Colonic mucosa (tissue), 4 donors: ENCODE measurements around the gene FGD4. TPM values are rescaled to one million over a fixed set of nuclear protein-coding genes. Genes with fewer than 3 reads are reported as not detected.

Source experiments
- DNase-seq: peaks from one replicate; pipeline ENCODE4 v3.0.0-alpha.2; 2020
- H3K27ac ChIP-seq: fragments of 200-600 bp; one replicate; pipeline ENCODE4 v1.8.0; 2021
- H3K27me3 ChIP-seq: fragments of 200-600 bp; one replicate; pipeline ENCODE4 v1.8.0; 2021
- H3K36me3 ChIP-seq: fragments of 200-600 bp; one replicate; pipeline ENCODE4 v1.8.0; 2021
- H3K4me1 ChIP-seq: fragments of 200-600 bp; one replicate; pipeline ENCODE4 v1.8.0; 2021; ENCODE audit warnings: mild to moderate bottlenecking
- H3K4me3 ChIP-seq: fragments of 200-600 bp; one replicate; pipeline ENCODE4 v1.8.0; 2021
- H3K9ac ChIP-seq, 2 donors: one replicate each; pipeline ENCODE4 v1.7.0; 2013; ENCODE audit warnings: control low read depth in 2 of 2, low read depth in 2 of 2, low read length in 2 of 2
- H3K9me3 ChIP-seq: fragments of 200-600 bp; one replicate; pipeline ENCODE4 v1.8.0; 2021
- CTCF ChIP-seq: fragments of 200-600 bp; IDR thresholded peaks from one replicate; pipeline ENCODE4 v1.8.0; 2022; ENCODE audit warnings: antibody characterized with exemption, mild to moderate bottlenecking
- intact Hi-C: fragments of 100-400 bp; cut with DNase I; formaldehyde crosslinking; loops from one replicate; pipeline ENCODE4 v1.14.1; 2022
- total RNA-seq, 2 donors: library from RNA; stranded (reverse); fragmentation: NEBNext Ultra II Directional in 1 of 2; extraction: Animal tissue kit (Norgen Biotek cat#: 25700) in 1 of 2; gene quantifications; one replicate each; pipeline ENCODE4 v1.2.1, GENCODE V29; 2021
- donor health status: healthy.
- donor health status: DM: no; HTN: no; CAD: no.
- donor health status: DM: no; HTN: no; CAD: no.

The FGD4 gene
- total RNA-seq, 2 donors from 2014 or later, result 38.4 to 47.6 TPM

DNA sequence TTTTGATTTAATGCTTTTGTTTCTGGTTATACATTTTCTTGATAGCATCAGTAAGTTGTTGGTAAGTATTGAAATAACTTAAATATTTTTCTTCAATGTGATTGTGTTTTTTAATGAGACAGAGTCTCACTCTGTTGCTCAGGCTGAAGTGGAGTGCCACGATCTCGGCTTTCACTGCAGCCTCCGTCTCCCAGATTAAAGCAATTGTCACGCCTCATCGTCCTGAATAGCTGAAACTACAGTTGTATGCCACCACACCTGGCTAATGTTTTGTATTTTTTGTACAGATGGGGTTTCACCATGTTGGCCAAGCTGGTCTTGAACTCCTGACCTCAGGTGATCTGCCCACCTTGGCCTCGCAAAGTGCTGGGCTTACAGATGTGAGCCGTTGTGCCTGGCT lies 78.8 kb downstream of the FGD4 start:
- no peak for TF ChIP-seq CTCF
- H3K27ac ChIP-seq, result no peak overlapping the region
- no peaks in the 10 kb centered on the region for H3K4me1 ChIP-seq

GRCh38 chr12:32478858-32479725 lies 79.7 kb downstream of the FGD4 start:
- H3K36me3 ChIP-seq, result no peaks in the 10 kb centered on the region
- no peak overlapping the region for H3K4me3 ChIP-seq
- intact Hi-C loops, result no loop called here
- H3K9ac ChIP-seq, result peak overlapping the region in 1 of 2 donors; percentile 19
- H3K4me1 ChIP-seq, result no peaks in the 10 kb centered on the region
- H3K27me3 ChIP-seq, result no peaks in the 10 kb centered on the region
- no peak for DNase-seq
- H3K27ac ChIP-seq, result peak overlapping the region; percentile 13
- H3K9me3 ChIP-seq, result no peaks in the 10 kb centered on the region
- TF ChIP-seq CTCF, result no peak

More for the DNA sequence above, 78.8 kb downstream of the FGD4 start:
- H3K9ac ChIP-seq, result no peak overlapping the region
- H3K27me3 ChIP-seq, result no peaks in the 10 kb centered on the region
- no peaks in the 10 kb centered on the region for H3K9me3 ChIP-seq
- intact Hi-C loops, result no loop called here
- H3K4me3 ChIP-seq, result no peak overlapping the region
- H3K36me3 ChIP-seq, result no peaks in the 10 kb centered on the region
- no peak for DNase-seq

GRCh38 chr12:32482226-32482625 lies 82.9 kb downstream of the FGD4 start:
- Histone ChIP-seq H3K27ac (peak overlapping the region; percentile 15), H3K9ac (no peak overlapping the region), H3K36me3 (no peaks in the 10 kb centered on the region), H3K27me3 (no peaks in the 10 kb centered on the region), H3K4me1 (no peaks in the 10 kb centered on the region), H3K9me3 (no peaks in the 10 kb centered on the region), H3K4me3 (no peak overlapping the region)
- intact Hi-C loops, result no loop called here
- no peak for TF ChIP-seq CTCF
- DNase-seq, result no peak

DNA sequence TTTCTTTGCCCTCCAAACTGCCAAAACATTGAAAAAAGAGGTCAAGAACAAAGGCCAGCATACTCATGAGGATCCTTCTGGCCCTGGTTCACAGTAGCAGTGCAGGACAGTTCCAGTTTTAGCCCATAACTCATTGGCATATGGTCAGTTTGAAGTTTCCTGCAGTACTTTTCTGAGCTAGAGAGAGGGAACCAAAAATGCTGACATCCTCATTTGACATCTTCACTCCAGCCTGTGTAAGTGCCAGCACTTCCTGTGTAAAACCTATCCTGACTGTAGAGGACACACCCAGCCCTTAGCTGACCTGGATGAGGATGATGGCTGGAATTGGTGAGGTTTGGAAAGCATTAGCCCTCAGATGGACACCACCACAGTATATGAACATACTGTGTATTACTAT lies 84.1 kb downstream of the FGD4 start:
- TF ChIP-seq CTCF, result no peak
- H3K9ac ChIP-seq, result peak overlapping the region in 1 of 2 donors; percentile 28
- no peaks in the 10 kb centered on the region for H3K4me1 ChIP-seq
- no peak overlapping the region for H3K4me3 ChIP-seq
- no peaks in the 10 kb centered on the region for H3K36me3 ChIP-seq
- H3K27me3 ChIP-seq, result no peaks in the 10 kb centered on the region
- no peak for DNase-seq
- no peak overlapping the region for H3K27ac ChIP-seq
- H3K9me3 ChIP-seq, result no peaks in the 10 kb centered on the region
- intact Hi-C loops, result no loop called here

DNA sequence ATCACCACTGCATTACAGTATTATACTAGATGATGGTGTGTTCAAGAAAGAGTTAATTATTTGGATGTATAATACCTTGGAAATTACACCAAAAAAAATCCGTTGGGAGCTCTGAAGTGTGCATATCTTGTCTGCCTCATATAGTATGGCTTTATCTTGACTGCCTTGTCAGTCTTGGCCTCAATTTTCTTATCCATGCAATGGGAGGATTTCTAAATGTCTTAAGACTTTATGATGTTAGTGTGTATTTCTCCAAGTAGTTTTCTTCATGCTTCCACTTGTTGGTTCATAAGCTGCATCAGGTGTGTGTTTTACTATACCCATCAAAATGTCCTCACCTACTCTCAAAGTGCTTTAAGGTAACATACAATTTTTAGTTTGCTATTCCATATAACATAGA lies 84.6 kb downstream of the FGD4 start:
- Histone ChIP-seq H3K9me3 (no peaks in the 10 kb centered on the region), H3K27ac (no peak overlapping the region), H3K4me1 (no peaks in the 10 kb centered on the region), H3K27me3 (no peaks in the 10 kb centered on the region), H3K4me3 (no peak overlapping the region), H3K9ac (no peak overlapping the region), H3K36me3 (no peaks in the 10 kb centered on the region)
- intact Hi-C loops, result no loop called here
- TF ChIP-seq CTCF, result no peak
- no peak for DNase-seq
